ENCODE results near the gene MYBPC1. TPM values are rescaled to one million over a fixed set of nuclear protein-coding genes. Genes with fewer than 3 reads are reported as not detected.
A peak's percentile ranks its signal among the peaks of the same experiment; 100 is the strongest.

Gene MYBPC1
- total and polyA plus RNA-seq, 2 of the 13 experiments (the other 11 are each of a cell fraction or from before 2014, with no cell fraction given) = 0.31 to 0.53 TPM

- TF ChIP-seq, protein P1, sequence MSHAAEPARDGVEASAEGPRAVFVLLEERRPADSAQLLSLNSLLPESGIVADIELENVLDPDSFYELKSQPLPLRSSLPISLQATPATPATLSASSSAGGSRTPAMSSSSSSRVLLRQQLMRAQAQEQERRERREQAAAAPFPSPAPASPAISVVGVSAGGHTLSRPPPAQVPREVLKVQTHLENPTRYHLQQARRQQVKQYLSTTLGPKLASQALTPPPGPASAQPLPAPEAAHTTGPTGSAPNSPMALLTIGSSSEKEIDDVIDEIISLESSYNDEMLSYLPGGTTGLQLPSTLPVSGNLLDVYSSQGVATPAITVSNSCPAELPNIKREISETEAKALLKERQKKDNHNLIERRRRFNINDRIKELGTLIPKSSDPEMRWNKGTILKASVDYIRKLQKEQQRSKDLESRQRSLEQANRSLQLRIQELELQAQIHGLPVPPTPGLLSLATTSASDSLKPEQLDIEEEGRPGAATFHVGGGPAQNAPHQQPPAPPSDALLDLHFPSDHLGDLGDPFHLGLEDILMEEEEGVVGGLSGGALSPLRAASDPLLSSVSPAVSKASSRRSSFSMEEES (CRISPR knock-in tag; IDR thresholded peaks at IDR 0.05) = peak; percentile 99
- no peak for TF ChIP-seq ZNF451 (CRISPR knock-in tag; IDR thresholded peaks at IDR 0.05)
- TF ChIP-seq TEAD3 (CRISPR knock-in tag; optimal IDR thresholded peaks at IDR 0.05; ENCODE audit: borderline replicate concordance) = peak; percentile 72
- TF ChIP-seq, protein P2, sequence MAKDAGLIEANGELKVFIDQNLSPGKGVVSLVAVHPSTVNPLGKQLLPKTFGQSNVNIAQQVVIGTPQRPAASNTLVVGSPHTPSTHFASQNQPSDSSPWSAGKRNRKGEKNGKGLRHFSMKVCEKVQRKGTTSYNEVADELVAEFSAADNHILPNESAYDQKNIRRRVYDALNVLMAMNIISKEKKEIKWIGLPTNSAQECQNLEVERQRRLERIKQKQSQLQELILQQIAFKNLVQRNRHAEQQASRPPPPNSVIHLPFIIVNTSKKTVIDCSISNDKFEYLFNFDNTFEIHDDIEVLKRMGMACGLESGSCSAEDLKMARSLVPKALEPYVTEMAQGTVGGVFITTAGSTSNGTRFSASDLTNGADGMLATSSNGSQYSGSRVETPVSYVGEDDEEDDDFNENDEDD (CRISPR knock-in tag; IDR thresholded peaks at IDR 0.05; ENCODE audit: borderline replicate concordance) = peak; percentile 16; the same call in 1 of the 2 replicates
- 0 out of 2 replicates have a peak, but pooled peaks have one; percentile 35 for TF ChIP-seq ZNF317 (CRISPR knock-in tag; IDR thresholded peaks at IDR 0.05)
- TF ChIP-seq, protein P3, sequence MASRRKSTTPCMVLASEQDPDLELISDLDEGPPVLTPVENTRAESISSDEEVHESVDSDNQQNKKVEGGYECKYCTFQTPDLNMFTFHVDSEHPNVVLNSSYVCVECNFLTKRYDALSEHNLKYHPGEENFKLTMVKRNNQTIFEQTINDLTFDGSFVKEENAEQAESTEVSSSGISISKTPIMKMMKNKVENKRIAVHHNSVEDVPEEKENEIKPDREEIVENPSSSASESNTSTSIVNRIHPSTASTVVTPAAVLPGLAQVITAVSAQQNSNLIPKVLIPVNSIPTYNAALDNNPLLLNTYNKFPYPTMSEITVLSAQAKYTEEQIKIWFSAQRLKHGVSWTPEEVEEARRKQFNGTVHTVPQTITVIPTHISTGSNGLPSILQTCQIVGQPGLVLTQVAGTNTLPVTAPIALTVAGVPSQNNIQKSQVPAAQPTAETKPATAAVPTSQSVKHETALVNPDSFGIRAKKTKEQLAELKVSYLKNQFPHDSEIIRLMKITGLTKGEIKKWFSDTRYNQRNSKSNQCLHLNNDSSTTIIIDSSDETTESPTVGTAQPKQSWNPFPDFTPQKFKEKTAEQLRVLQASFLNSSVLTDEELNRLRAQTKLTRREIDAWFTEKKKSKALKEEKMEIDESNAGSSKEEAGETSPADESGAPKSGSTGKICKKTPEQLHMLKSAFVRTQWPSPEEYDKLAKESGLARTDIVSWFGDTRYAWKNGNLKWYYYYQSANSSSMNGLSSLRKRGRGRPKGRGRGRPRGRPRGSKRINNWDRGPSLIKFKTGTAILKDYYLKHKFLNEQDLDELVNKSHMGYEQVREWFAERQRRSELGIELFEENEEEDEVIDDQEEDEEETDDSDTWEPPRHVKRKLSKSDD (CRISPR knock-in tag; IDR thresholded peaks at IDR 0.05; ENCODE audit: low read depth) = 0 out of 2 replicates have a peak, but pooled peaks have one; percentile 49
- TF ChIP-seq FOXO1 (CRISPR knock-in tag; IDR thresholded peaks at IDR 0.05) = peak; percentile 90; the same call in 1 of the 2 replicates
- TF ChIP-seq ARID2 (CRISPR knock-in tag; IDR thresholded peaks at IDR 0.05; ENCODE audit: borderline replicate concordance) = no peak
- TF ChIP-seq SOX5 (CRISPR knock-in tag; IDR thresholded peaks at IDR 0.05; ENCODE audit: borderline replicate concordance) = peak; percentile 86; the same call in 1 of the 2 replicates
- TF ChIP-seq ZFP37 (CRISPR knock-in tag; IDR thresholded peaks at IDR 0.05; ENCODE audit: borderline replicate concordance) = no peak; the same call in 1 of the 2 replicates
Observed at GRCh38 chr12:101713059-101713682, 118.4 kb downstream of the MYBPC1 start (continued).
